Right lobe of liver (tissue), 6 donors: ENCODE data around the gene REN. TPM values are rescaled to one million over a fixed set of nuclear protein-coding genes. Genes with fewer than 3 reads are reported as not detected.

ENCODE experiments used
- ATAC-seq, 4 donors: fragments of 200-7000 bp; cut with Tn5 transposase; one replicate each; pipeline ENCODE4 v1.9.1; 2020; ENCODE audit warnings: mild to moderate bottlenecking in 4 of 4, moderate library complexity in 4 of 4
- DNase-seq, 3 donors: peaks; one replicate each; pipeline ENCODE4 v3.0.0-alpha.2; 2020
- H3K27ac ChIP-seq, 3 donors: fragments of 200-600 bp; one replicate each; pipeline ENCODE4 v1.8.0; 2022
- H3K27me3 ChIP-seq, 2 donors: fragments of 200-600 bp; one replicate each; pipeline ENCODE4 v1.8.0; 2022
- H3K36me3 ChIP-seq, 4 donors: fragments of 200-600 bp; sonication (generic) in 1 of 4; one replicate each; pipeline versions ENCODE4 v1.5.1 to v1.8.0; 2017 to 2022; ENCODE audit warnings: control low read depth in 1 of 4
- H3K4me1 ChIP-seq, 4 donors: fragments of 200-600 bp; sonication (generic) in 1 of 4; one replicate each; pipeline versions ENCODE4 v1.5.1 to v1.8.0; 2017 to 2022; ENCODE audit warnings: control low read depth in 1 of 4
- H3K4me3 ChIP-seq, 3 donors: fragments of 200-600 bp; one replicate each; pipeline ENCODE4 v1.8.0; 2022
- H3K9me3 ChIP-seq, 4 donors: fragments of 200-600 bp; sonication (generic) in 1 of 4; one replicate each; pipeline versions ENCODE4 v1.5.1 to v1.8.0; 2017 to 2022; ENCODE audit warnings: control low read depth in 1 of 4
- POLR2A ChIP-seq: fragments of 450-650 bp; IDR thresholded peaks from one replicate; pipeline ENCODE4 v1.6.1; 2017; ENCODE audit warnings: antibody characterized with exemption, mild to moderate bottlenecking
- WGBS: methylation state at CpG from one replicate; pipeline ENCODE4 v1.1.6; 2018; ENCODE audit warnings: low coverage, low lambda C conversion rate; ENCODE audit not compliant: insufficient coverage; ENCODE audit errors: missing lambda C conversion rate; 5-methylcytosine and 5-hydroxymethylcytosine counted together
- intact Hi-C, 2 donors: fragments of 100-400 bp; cut with DNase I; formaldehyde crosslinking; loops; one replicate each; pipeline versions ENCODE4 v1.11.2 to v1.14.1; 2022
- total RNA-seq, 6 experiments: library from RNA; depleted of rRNA in 2 of 6; stranded (reverse); fragments of >200 nt in 2 of 6; fragmentation: NEBNext Ultra II Directional in 3 of 6; extraction: Animal tissue kit (Norgen Biotek cat#: 25700) in 3 of 6; gene quantifications; one replicate each; pipeline versions ENCODE4 v1.1.0 to v1.2.4, GENCODE V29; 2016 to 2023
- TF ChIP-seq, protein P1 (sequence below), 4 donors: fragments of 200-600 bp in 3 of 4; fragments of 450-650 bp in 1 of 4; IDR thresholded peaks; one replicate each; pipeline versions ENCODE4 v1.5.1 to v1.8.0; 2016 to 2022; ENCODE audit warnings: antibody characterized with exemption in 4 of 4, mild to moderate bottlenecking in 2 of 4
- donor health status: DM: no; HTN: yes; CAD: no.
- donor health status: DM: no; HTN: no; CAD: no.
- donor health status: DM: no; HTN: no; CAD: no.
- donor health status: DM: no; HTN: yes; CAD: no.
- donor health status: DM: no; HTN: yes; CAD: no.

The REN gene
- total RNA-seq, 6 experiments from 2014 or later = 0.25 to 0.44 (median 0.27) TPM; not detected in 1

DNA sequence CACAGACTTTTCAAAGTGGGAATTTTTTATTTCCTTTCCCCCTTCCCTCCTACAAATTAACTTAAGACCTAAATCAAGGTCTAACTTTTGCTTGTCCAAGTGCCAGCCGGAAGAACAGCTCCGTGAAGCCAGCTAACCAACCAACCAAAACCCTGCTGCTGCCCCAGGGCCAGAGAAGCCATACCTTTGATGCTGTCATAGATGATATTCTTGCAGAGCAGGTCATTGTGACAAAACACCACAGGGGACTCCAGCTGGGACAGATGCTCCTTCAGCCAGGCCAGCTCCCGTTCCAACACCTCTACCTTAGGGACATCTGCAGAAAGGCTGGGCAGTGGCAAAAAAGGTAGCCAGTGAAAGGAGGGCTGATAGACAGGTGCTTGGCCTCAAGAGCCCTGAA lies 25.0 kb downstream of the REN start:
- DNase-seq (no peak), ATAC-seq (no peak)
- WGBS = 93% methylated on average over 3 of the region's 3 CpGs
- no peaks in the 10 kb centered on the region for H3K27me3 ChIP-seq
- H3K9me3 ChIP-seq = no peaks in the 10 kb centered on the region
- no peak for TF ChIP-seq POLR2A
- TF ChIP-seq, protein P1, sequence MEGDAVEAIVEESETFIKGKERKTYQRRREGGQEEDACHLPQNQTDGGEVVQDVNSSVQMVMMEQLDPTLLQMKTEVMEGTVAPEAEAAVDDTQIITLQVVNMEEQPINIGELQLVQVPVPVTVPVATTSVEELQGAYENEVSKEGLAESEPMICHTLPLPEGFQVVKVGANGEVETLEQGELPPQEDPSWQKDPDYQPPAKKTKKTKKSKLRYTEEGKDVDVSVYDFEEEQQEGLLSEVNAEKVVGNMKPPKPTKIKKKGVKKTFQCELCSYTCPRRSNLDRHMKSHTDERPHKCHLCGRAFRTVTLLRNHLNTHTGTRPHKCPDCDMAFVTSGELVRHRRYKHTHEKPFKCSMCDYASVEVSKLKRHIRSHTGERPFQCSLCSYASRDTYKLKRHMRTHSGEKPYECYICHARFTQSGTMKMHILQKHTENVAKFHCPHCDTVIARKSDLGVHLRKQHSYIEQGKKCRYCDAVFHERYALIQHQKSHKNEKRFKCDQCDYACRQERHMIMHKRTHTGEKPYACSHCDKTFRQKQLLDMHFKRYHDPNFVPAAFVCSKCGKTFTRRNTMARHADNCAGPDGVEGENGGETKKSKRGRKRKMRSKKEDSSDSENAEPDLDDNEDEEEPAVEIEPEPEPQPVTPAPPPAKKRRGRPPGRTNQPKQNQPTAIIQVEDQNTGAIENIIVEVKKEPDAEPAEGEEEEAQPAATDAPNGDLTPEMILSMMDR (IDR thresholded peaks at IDR 0.05) = no peak
- peaks cover 0 to 56% (median 18%) of the 10 kb centered on the region in 4 donors for H3K36me3 ChIP-seq
- H3K4me3 ChIP-seq = no peak overlapping the region
- peaks cover 0 to 82% (median 28%) of the 10 kb centered on the region in 4 donors for H3K4me1 ChIP-seq
- H3K27ac ChIP-seq = peak overlapping the region in 1 of 3 donors; percentile 76
- intact Hi-C loops = no loop called here

DNA sequence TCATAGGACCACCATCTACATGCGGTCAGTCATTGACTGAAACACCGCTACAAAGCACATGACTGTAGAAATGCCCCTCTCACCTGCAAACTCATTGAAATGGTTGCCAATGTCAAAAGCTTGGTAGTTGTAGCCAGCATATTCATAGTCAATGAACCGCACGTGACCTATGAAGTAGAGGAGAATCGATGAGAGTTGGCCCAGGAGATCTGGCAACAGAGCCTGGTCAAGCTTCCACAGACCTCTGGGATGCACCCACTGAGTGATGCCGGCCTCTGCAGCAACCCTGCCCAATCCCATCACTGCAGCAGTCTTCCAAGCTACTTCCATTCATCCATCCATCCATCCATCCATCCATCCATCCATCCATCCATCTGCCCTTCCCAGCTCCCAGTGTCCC lies 26.2 kb downstream of the REN start:
- WGBS = 19% methylated on average over 6 of the region's 6 CpGs
- peaks cover 0 to 62% (median 24%) of the 10 kb centered on the region in 4 donors for H3K36me3 ChIP-seq

DNA sequence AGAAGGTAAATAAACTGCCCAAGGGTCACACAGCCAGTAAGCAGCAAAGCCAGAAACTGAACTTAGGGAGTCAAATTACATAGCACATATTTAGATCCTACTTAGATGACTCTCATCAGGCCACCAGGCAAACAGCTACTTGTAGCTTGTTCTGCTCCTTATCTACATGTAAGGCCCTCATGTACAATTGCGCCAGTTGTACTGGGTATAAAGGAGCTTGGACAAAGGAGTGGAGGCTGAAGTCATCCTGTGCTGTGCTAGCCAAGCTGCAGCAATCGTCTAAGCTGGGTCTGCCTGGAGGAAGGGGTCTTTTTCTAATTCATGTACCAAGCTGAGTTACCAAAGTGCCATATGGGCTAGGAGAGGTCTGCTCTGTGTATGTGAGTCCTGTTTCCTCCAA lies 27.0 kb downstream of the REN start:
- 83% methylated on average over 1 of the region's 2 CpGs for WGBS
- peaks cover 0 to 68% (median 21%) of the 10 kb centered on the region in 4 donors for H3K4me1 ChIP-seq
- no peak overlapping the region for H3K4me3 ChIP-seq
- H3K27me3 ChIP-seq = no peaks in the 10 kb centered on the region
- H3K9me3 ChIP-seq = no peaks in the 10 kb centered on the region
- DNase-seq = no peak
- intact Hi-C loops = no loop called here
- ATAC-seq = no peak
- H3K27ac ChIP-seq = peak overlapping the region in 1 of 3 donors; percentile 10
- H3K36me3 ChIP-seq = peaks cover 0 to 71% (median 28%) of the 10 kb centered on the region in 4 donors
- TF ChIP-seq, protein P1 (IDR thresholded peaks at IDR 0.05) = no peak

More for the DNA sequence above, 26.2 kb downstream of the REN start:
- TF ChIP-seq, protein P1 (IDR thresholded peaks at IDR 0.05) = no peak
- TF ChIP-seq POLR2A = no peak
- Histone ChIP-seq H3K4me1 (peaks cover 0 to 72% (median 23%) of the 10 kb centered on the region in 4 donors), H3K27me3 (no peaks in the 10 kb centered on the region), H3K4me3 (no peak overlapping the region), H3K27ac (peak overlapping the region in 2 of 3 donors; percentile 10 to 13), H3K9me3 (no peaks in the 10 kb centered on the region)
- intact Hi-C loops = no loop called here
- DNase-seq = peak in 2 of 3 donors; percentile 70 to 77
- ATAC-seq = peak in 2 of 4 donors; percentile 38 to 46

DNA sequence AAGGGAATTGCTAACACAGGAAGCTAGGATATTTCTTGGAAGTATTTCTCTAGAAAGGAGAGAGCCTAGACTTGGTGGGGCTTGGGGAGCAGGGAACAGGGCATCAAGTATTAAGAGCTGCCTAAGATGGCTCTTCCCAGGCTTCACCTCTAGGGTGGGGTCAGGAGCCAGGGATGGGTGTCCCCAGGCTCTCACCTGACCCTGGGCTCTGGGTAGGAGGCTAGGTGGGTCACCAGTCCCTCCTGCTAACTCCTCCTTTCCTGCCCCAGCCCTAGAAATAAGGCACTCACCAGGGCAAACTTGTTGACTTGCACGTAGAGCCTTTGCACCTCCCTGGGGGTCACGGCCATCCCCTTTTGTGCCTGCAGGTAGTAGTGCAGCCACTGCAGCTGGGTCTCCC lies 29.3 kb downstream of the REN start:
- peak in 1 of 4 donors; percentile 3 for ATAC-seq
- H3K27ac ChIP-seq = peak overlapping the region in 1 of 3 donors; percentile 11
- no peaks in the 10 kb centered on the region for H3K9me3 ChIP-seq
- DNase-seq = no peak
- H3K36me3 ChIP-seq = peaks cover 0 to 75% (median 31%) of the 10 kb centered on the region in 4 donors
- H3K27me3 ChIP-seq = no peaks in the 10 kb centered on the region
- intact Hi-C loops = no loop called here
- H3K4me3 ChIP-seq = no peak overlapping the region
- WGBS = no CpG with 5 or more reads among the region's 2 CpGs
- TF ChIP-seq POLR2A = no peak
- TF ChIP-seq, protein P1 (IDR thresholded peaks at IDR 0.05) = no peak
- peaks cover 0 to 67% (median 23%) of the 10 kb centered on the region in 4 donors for H3K4me1 ChIP-seq
